Stromal cell of bone marrow (primary cell): ENCODE measurements around the gene NTS.
A peak's percentile ranks its signal among the peaks of the same experiment; 100 is the strongest.

Experiments used
- DNase-seq: peaks from one replicate; pipeline ENCODE4 v3.0.0-alpha.2; 2012; ENCODE audit warnings: low read depth

NTS gene

GRCh38 chr12:85923767-85924331 is 49.8 kb downstream of the NTS start:
- DNase-seq = peak; percentile 49

GRCh38 chr12:85927166-85927565 is 53.1 kb downstream of the NTS start:
- DNase-seq = no peak
